ENCODE measurements around the gene APRT. TPM values are rescaled to one million over a fixed set of nuclear protein-coding genes. Genes with fewer than 3 reads are reported as not detected.

The APRT gene
- total and polyA plus RNA-seq, 9 of the 15 experiments (the other 6 are each of a cell fraction or from before 2014, with no cell fraction given): 41.7 to 409 (median 146) TPM

DNA sequence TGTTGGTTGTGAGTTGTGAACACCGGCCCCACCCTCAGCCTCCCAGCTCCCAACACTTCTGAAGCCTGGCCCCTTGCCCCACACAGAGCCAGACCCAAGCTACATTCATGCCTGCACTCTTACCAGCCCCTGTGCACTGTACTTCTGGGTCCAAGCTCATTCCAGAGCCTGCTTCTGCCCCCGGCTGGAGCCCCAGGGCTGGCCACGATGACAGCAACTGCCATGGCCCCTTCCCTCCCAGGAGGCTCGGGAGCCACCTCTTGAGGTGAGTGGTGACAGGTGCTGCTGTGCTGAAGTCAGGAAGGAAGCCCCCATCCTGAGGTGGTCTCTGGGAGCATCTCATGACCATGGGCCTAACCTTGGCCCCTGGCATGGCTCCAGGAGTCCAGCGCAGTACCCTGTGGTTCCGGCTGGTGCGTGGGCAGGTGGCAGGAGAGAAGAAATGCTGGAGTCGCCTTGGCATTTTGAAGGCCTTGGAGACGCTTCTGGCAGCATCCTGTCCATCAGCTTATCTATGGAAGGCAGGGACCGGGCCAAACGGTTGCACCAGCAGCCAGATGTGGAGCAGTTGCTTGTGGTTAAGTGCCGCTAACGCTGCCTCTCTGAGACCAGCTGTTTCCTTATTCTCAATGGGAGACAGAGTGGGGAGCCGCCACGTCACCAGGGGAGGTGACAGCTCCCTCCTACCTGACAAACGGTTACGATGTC lies 12.0 kb downstream of the APRT start (continued):
- TF ChIP-seq MGA (IDR thresholded peaks at IDR 0.05): 0 out of 2 replicates have a peak, but pooled peaks have one; percentile 12
- no peak for TF ChIP-seq THRA (IDR thresholded peaks at IDR 0.05)
- TF ChIP-seq SRSF1 (IDR thresholded peaks at IDR 0.05; ENCODE audit: low read depth, low read length): no peak
- peak; percentile 93 for TF ChIP-seq MAX (CRISPR knock-in tag; IDR thresholded peaks at IDR 0.05)
- TF ChIP-seq ZNF347 (CRISPR knock-in tag; IDR thresholded peaks at IDR 0.05; ENCODE audit: low read depth): no peak
- TF ChIP-seq, protein P1, sequence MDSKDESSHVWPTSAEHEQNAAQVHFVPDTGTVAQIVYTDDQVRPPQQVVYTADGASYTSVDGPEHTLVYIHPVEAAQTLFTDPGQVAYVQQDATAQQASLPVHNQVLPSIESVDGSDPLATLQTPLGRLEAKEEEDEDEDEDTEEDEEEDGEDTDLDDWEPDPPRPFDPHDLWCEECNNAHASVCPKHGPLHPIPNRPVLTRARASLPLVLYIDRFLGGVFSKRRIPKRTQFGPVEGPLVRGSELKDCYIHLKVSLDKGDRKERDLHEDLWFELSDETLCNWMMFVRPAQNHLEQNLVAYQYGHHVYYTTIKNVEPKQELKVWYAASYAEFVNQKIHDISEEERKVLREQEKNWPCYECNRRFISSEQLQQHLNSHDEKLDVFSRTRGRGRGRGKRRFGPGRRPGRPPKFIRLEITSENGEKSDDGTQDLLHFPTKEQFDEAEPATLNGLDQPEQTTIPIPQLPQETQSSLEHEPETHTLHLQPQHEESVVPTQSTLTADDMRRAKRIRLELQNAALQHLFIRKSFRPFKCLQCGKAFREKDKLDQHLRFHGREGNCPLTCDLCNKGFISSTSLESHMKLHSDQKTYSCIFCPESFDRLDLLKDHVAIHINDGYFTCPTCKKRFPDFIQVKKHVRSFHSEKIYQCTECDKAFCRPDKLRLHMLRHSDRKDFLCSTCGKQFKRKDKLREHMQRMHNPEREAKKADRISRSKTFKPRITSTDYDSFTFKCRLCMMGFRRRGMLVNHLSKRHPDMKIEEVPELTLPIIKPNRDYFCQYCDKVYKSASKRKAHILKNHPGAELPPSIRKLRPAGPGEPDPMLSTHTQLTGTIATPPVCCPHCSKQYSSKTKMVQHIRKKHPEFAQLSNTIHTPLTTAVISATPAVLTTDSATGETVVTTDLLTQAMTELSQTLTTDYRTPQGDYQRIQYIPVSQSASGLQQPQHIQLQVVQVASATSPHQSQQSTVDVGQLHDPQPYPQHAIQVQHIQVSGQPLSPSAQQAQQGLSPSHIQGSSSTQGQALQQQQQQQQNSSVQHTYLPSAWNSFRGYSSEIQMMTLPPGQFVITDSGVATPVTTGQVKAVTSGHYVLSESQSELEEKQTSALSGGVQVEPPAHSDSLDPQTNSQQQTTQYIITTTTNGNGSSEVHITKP (IDR thresholded peaks at IDR 0.05; ENCODE audit: partially characterized antibody): no peak
- TF ChIP-seq NRF1 (conservative IDR thresholded peaks at IDR 0.05 in 1 of 2, IDR thresholded peaks at IDR 0.05 in 1 of 2): peak; percentile 27 to 40; a peak in 2 of 4 replicates
- peak; percentile 94 to 95 for TF ChIP-seq TRIM24 (IDR thresholded peaks at IDR 0.05)
